K562 (cell line): ENCODE measurements around the gene MBOAT1. TPM values are rescaled to one million over a fixed set of nuclear protein-coding genes. Genes with fewer than 3 reads are reported as not detected.
A peak's percentile ranks its signal among the peaks of the same experiment; 100 is the strongest.

Experiments used
- ERF ChIP-seq: fragments of 450-650 bp; formaldehyde crosslinking; IDR thresholded peaks from 2 replicates; pipeline ENCODE4 v1.4.0; 2020; ENCODE audit warnings: mild to moderate bottlenecking, mixed read lengths
- FOXK1 ChIP-seq: sonication (generic); formaldehyde crosslinking; IDR thresholded peaks from 2 replicates; pipeline ENCODE4 v1.8.0; 2022; ENCODE audit warnings: missing genetic modification reagents, mild to moderate bottlenecking, borderline replicate concordance
- MBD2 ChIP-seq: sonication (generic); IDR thresholded peaks from 2 replicates; pipeline ENCODE4 v1.6.1; 2016; ENCODE audit warnings: low read depth, borderline replicate concordance
- NFE2L1 ChIP-seq: fragments of 450-650 bp; IDR thresholded peaks from 2 replicates; pipeline ENCODE4 v1.6.1; 2016; ENCODE audit warnings: missing genetic modification characterization, low read depth, mild to moderate bottlenecking, missing compliant biosample characterization, moderate library complexity, borderline replicate concordance
- PYGO2 ChIP-seq: fragments of 450-650 bp; IDR thresholded peaks from 2 replicates; pipeline ENCODE4 v1.6.1; 2016; ENCODE audit warnings: mild to moderate bottlenecking, missing genetic modification characterization, moderate library complexity, missing compliant biosample characterization
- ZBTB8A ChIP-seq: fragments of 450-650 bp; IDR thresholded peaks from 2 replicates; pipeline ENCODE4 v1.6.1; 2018; ENCODE audit warnings: mild to moderate bottlenecking, moderate library complexity; ENCODE audit not compliant: partially characterized antibody
- ZNF609 ChIP-seq: sonication (generic); formaldehyde crosslinking; IDR thresholded peaks from 2 replicates; pipeline ENCODE4 v1.8.1; 2023; ENCODE audit warnings: missing genetic modification reagents, mild to moderate bottlenecking, borderline replicate concordance
- polyA plus RNA-seq, 8 experiments: library from polyadenylated mRNA; depleted of rRNA in 4 of 8; stranded (reverse) in 5 of 8; unstranded in 3 of 8; fragments of >200 nt; fragmentation: Nextera tagmentation in 2 of 8; fragmentation: Illumina TruSeq in 1 of 8; extraction: Ambion mirVana in 2 of 8; extraction: Trizol in 1 of 8; gene quantifications; 2 replicates each; pipeline versions ENCODE4 v1.2.1 to v1.2.3, GENCODE V29; 2011 to 2014; ENCODE audit warnings: inconsistent platforms in 1 of 8, missing spikeins in 1 of 8
- total RNA-seq, 7 experiments: library from RNA; depleted of rRNA in 6 of 7; stranded (reverse); fragments of >200 nt in 6 of 7; fragmentation: Illumina TruSeq in 2 of 7; extraction: Trizol in 2 of 7; gene quantifications; 2 replicates each; pipeline versions ENCODE4 v1.2.1 to v1.2.3, GENCODE V29; 2011 to 2021; ENCODE audit warnings: low replicate concordance in 1 of 7
- TF ChIP-seq, protein P1 (sequence below): sonication (generic); formaldehyde crosslinking; IDR thresholded peaks from 2 replicates; pipeline ENCODE4 v1.5.0; 2020; ENCODE audit warnings: missing genetic modification reagents
- TF ChIP-seq, protein P2 (sequence below): fragments of 250-450 bp; sonication (Bioruptor Pico); IDR thresholded peaks from 2 replicates; pipeline ENCODE4 v1.4.0; 2020
- TF ChIP-seq, protein P3 (sequence below): fragments of 250-450 bp; sonication (Bioruptor Pico); IDR thresholded peaks from 2 replicates; pipeline ENCODE4 v1.5.0; 2021; ENCODE audit warnings: mild to moderate bottlenecking, moderate library complexity

MBOAT1 gene
- total and polyA plus RNA-seq, 9 of the 15 experiments (the other 6 are each of a cell fraction or from before 2014, with no cell fraction given): 0.13 to 16.5 (median 10.3) TPM

- TF ChIP-seq, protein P1, sequence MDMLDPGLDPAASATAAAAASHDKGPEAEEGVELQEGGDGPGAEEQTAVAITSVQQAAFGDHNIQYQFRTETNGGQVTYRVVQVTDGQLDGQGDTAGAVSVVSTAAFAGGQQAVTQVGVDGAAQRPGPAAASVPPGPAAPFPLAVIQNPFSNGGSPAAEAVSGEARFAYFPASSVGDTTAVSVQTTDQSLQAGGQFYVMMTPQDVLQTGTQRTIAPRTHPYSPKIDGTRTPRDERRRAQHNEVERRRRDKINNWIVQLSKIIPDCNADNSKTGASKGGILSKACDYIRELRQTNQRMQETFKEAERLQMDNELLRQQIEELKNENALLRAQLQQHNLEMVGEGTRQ (CRISPR knock-in tag): peak; percentile 78
- TF ChIP-seq MBD2 (no peak), ZBTB8A (no peak), NFE2L1 (tag) (peak; percentile 27; the same call in 1 of the 2 replicates), PYGO2 (tag) (peak; percentile 90), FOXK1 (CRISPR knock-in tag) (no peak), ERF (CRISPR knock-in tag) (0 out of 2 replicates have a peak, but pooled peaks have one; percentile 19), ZNF609 (CRISPR knock-in tag) (no peak)
- TF ChIP-seq, protein P2, sequence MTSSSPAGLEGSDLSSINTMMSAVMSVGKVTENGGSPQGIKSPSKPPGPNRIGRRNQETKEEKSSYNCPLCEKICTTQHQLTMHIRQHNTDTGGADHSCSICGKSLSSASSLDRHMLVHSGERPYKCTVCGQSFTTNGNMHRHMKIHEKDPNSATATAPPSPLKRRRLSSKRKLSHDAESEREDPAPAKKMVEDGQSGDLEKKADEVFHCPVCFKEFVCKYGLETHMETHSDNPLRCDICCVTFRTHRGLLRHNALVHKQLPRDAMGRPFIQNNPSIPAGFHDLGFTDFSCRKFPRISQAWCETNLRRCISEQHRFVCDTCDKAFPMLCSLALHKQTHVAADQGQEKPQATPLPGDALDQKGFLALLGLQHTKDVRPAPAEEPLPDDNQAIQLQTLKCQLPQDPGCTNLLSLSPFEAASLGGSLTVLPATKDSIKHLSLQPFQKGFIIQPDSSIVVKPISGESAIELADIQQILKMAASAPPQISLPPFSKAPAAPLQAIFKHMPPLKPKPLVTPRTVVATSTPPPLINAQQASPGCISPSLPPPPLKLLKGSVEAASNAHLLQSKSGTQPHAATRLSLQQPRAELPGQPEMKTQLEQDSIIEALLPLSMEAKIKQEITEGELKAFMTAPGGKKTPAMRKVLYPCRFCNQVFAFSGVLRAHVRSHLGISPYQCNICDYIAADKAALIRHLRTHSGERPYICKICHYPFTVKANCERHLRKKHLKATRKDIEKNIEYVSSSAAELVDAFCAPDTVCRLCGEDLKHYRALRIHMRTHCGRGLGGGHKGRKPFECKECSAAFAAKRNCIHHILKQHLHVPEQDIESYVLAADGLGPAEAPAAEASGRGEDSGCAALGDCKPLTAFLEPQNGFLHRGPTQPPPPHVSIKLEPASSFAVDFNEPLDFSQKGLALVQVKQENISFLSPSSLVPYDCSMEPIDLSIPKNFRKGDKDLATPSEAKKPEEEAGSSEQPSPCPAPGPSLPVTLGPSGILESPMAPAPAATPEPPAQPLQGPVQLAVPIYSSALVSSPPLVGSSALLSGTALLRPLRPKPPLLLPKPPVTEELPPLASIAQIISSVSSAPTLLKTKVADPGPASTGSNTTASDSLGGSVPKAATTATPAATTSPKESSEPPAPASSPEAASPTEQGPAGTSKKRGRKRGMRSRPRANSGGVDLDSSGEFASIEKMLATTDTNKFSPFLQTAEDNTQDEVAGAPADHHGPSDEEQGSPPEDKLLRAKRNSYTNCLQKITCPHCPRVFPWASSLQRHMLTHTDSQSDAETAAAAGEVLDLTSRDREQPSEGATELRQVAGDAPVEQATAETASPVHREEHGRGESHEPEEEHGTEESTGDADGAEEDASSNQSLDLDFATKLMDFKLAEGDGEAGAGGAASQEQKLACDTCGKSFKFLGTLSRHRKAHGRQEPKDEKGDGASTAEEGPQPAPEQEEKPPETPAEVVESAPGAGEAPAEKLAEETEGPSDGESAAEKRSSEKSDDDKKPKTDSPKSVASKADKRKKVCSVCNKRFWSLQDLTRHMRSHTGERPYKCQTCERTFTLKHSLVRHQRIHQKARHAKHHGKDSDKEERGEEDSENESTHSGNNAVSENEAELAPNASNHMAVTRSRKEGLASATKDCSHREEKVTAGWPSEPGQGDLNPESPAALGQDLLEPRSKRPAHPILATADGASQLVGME: 0 out of 2 replicates have a peak, but pooled peaks have one; percentile 8
- TF ChIP-seq, protein P3, sequence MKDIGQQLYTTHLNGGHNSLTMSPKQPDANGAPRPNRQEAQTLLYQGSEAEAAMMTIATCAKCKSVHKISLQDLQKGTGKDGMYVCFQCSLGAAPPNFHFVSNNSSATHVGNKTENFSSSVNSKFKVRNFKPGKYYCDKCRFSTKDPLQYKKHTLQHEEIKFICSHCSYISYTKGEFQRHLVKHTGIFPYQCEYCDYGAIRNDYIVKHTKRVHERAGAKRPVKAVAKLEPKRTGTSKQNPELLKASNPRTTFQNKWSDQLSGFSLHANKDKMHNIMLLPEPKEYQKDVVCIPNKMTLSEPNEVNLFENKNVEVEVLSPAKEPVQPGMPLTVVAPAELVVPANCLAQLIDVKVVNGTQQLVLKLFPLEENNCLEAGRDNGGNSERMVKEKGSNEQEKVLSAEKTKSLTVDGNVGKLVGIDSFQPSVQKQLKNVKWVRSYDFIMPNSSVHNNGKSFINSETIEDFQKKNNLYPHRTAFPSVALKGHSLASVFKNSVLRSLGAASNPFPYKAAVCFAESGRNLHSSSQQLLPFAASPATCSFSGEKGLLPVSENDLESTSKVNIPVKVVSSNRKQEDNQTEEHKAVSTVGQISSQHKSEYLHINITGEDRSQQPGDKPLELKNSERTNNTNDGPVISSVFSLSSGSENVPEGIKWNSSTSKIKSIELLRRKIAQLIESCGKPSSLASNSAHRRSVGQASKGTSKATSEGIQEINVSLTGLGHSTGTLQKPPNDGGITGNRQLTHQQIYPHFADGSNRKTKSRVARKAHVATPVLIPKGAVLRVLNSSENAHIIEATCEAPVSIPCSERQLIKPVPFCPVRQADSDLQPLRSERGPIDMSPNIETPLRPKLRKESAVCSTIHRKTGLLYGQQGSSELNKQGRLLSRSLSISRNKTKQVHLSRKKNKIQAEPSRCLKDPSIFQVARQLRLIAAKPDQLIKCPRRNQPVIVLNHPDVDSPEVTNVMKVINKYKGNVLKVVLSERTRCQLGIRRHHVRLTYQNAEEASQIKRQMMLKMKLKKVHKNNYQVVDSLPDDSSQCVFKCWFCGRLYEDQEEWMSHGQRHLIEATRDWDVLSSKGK (CRISPR knock-in tag): no peak
Measured at GRCh38 chr6:20203561-20204511, 8.4 kb downstream of the MBOAT1 start (continued).
